ENCODE data around the gene EPPIN. TPM values are rescaled to one million over a fixed set of nuclear protein-coding genes. Genes with fewer than 3 reads are reported as not detected.

EPPIN gene
- total RNA-seq, 1 donor, result not detected

GRCh38 chr20:45527294-45527693, 19.9 kb downstream of the EPPIN start:
- H3K36me3 ChIP-seq (ENCODE audit: insufficient read depth, low read length), result no peaks in the 10 kb centered on the region
- no peaks in the 10 kb centered on the region for H3K9me3 ChIP-seq (ENCODE audit: low read depth, low read length)
- H4K20me1 ChIP-seq (ENCODE audit: insufficient read depth, low read length), result no peaks in the 10 kb centered on the region
- DNase-seq (ENCODE audit: insufficient read length, low spot score, missing footprints), result no peak
- H3K27me3 ChIP-seq (ENCODE audit: insufficient read depth, low read length), result peaks cover 10% of the 10 kb centered on the region
- no peak overlapping the region for H3K4me2 ChIP-seq (ENCODE audit: insufficient read depth, low read length)
- no peak overlapping the region for H2AFZ ChIP-seq (ENCODE audit: low read length)
- H3K4me3 ChIP-seq (ENCODE audit: insufficient read depth, low read length), result no peak overlapping the region
- no peak for TF ChIP-seq CTCF (IDR thresholded peaks at IDR 0.05; ENCODE audit: extremely low read depth, low read depth, low read length)
- no peaks in the 10 kb centered on the region for H3K4me1 ChIP-seq (ENCODE audit: insufficient read depth, low read length)
- H3K79me2 ChIP-seq (ENCODE audit: insufficient read depth, low read length), result no peaks in the 10 kb centered on the region
- no peak overlapping the region for H3K27ac ChIP-seq (ENCODE audit: low read depth, low read length)

DNA sequence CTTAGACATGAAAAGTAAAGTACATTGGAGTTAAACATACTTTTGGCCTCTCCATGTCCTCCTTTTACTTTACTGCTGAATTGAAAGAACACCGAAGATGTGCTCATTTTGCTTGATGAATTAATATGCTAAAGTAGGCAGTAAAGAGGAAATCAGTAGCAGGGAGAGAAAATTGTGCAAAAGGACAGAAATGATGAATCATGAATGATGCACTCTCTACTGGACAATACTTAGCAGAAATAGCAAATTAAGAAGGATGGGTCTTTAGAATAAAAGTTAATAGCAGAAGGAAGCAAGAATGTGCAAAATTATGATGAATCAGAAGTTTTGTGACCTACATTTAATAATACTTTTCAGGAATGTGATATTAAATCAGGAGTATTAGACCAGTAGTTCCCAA, 23.4 kb downstream of the EPPIN start:
- H3K4me3 ChIP-seq (ENCODE audit: insufficient read depth, low read length), result no peak overlapping the region
- no peak for DNase-seq (ENCODE audit: insufficient read length, low spot score, missing footprints)

DNA sequence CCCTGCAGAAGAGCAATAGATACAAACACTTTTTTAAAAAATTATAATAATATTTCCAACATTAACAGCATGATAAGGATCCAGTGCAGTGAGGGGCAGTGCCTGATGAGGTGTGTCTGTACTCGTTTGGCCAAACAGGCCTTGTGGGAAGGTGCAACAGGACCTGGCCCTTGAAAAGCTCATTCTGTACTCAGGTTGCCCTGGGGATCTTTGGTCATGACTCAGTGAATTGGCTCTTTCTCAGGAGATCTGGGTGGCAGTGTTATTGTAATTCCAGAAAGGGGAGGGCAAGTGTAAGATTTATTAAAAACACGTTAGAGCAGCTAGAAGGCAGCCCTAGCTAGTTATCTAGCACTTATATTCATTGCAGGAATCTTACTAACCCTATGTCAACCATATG, 28.9 kb downstream of the EPPIN start:
- no peaks in the 10 kb centered on the region for H3K9me3 ChIP-seq (ENCODE audit: low read depth, low read length)
- TF ChIP-seq CTCF (IDR thresholded peaks at IDR 0.05; ENCODE audit: extremely low read depth, low read depth, low read length), result no peak
- H3K27me3 ChIP-seq (ENCODE audit: insufficient read depth, low read length), result no peaks in the 10 kb centered on the region
- DNase-seq (ENCODE audit: insufficient read length, low spot score, missing footprints), result no peak
- no peaks in the 10 kb centered on the region for H3K79me2 ChIP-seq (ENCODE audit: insufficient read depth, low read length)
- no peaks in the 10 kb centered on the region for H4K20me1 ChIP-seq (ENCODE audit: insufficient read depth, low read length)
- no peak overlapping the region for H3K27ac ChIP-seq (ENCODE audit: low read depth, low read length)
- H2AFZ ChIP-seq (ENCODE audit: low read length), result no peak overlapping the region
- no peaks in the 10 kb centered on the region for H3K4me1 ChIP-seq (ENCODE audit: insufficient read depth, low read length)
- no peaks in the 10 kb centered on the region for H3K36me3 ChIP-seq (ENCODE audit: insufficient read depth, low read length)
- no peak overlapping the region for H3K4me3 ChIP-seq (ENCODE audit: insufficient read depth, low read length)
- H3K4me2 ChIP-seq (ENCODE audit: insufficient read depth, low read length), result no peak overlapping the region

More for the DNA sequence above, 23.4 kb downstream of the EPPIN start:
- Histone ChIP-seq H3K4me2 (ENCODE audit: insufficient read depth, low read length) (no peak overlapping the region), H4K20me1 (ENCODE audit: insufficient read depth, low read length) (no peaks in the 10 kb centered on the region), H3K4me1 (ENCODE audit: insufficient read depth, low read length) (no peaks in the 10 kb centered on the region), H3K27me3 (ENCODE audit: insufficient read depth, low read length) (peaks cover 5% of the 10 kb centered on the region), H3K36me3 (ENCODE audit: insufficient read depth, low read length) (no peaks in the 10 kb centered on the region), H3K79me2 (ENCODE audit: insufficient read depth, low read length) (no peaks in the 10 kb centered on the region), H2AFZ (ENCODE audit: low read length) (no peak overlapping the region), H3K9me3 (ENCODE audit: low read depth, low read length) (no peaks in the 10 kb centered on the region), H3K27ac (ENCODE audit: low read depth, low read length) (no peak overlapping the region)
- TF ChIP-seq CTCF (IDR thresholded peaks at IDR 0.05; ENCODE audit: extremely low read depth, low read depth, low read length), result no peak

- H3K27ac ChIP-seq (ENCODE audit: low read depth, low read length), result no peak within 1 kb of the TSS
- no peaks in the 10 kb centered on the region for H4K20me1 ChIP-seq (ENCODE audit: insufficient read depth, low read length)
- no peaks in the 10 kb centered on the region for H3K9me3 ChIP-seq (ENCODE audit: low read depth, low read length)
- no peaks in the 10 kb centered on the region for H3K79me2 ChIP-seq (ENCODE audit: insufficient read depth, low read length)
- TF ChIP-seq CTCF (IDR thresholded peaks at IDR 0.05; ENCODE audit: extremely low read depth, low read depth, low read length), result no peak
- H2AFZ ChIP-seq (ENCODE audit: low read length), result no peak within 1 kb of the TSS
- no peak within 1 kb of the TSS for H3K4me2 ChIP-seq (ENCODE audit: insufficient read depth, low read length)
- no peaks in the 10 kb centered on the region for H3K4me1 ChIP-seq (ENCODE audit: insufficient read depth, low read length)
- H3K4me3 ChIP-seq (ENCODE audit: insufficient read depth, low read length), result no peak within 1 kb of the TSS
- H3K27me3 ChIP-seq (ENCODE audit: insufficient read depth, low read length), result peaks cover 2% of the 10 kb centered on the region
- no peaks in the 10 kb centered on the region for H3K36me3 ChIP-seq (ENCODE audit: insufficient read depth, low read length)
- no peak for DNase-seq (ENCODE audit: insufficient read length, low spot score, missing footprints)
Observed at GRCh38 chr20:45515147-45515913, 31.9 kb downstream of the EPPIN start, which contains the start of gene SPINT3. SPINT3 (minus strand) TSS chr20:45515622; CDS start chr20:45515608, 14 bp downstream.
